Measurements from ENCODE around the gene RMND5A.
"Not testable (repeated sequence)": the region's sequence is repeated elsewhere in the genome, so short reads cannot be mapped to it uniquely, and the experiment has no call there.

DNA sequence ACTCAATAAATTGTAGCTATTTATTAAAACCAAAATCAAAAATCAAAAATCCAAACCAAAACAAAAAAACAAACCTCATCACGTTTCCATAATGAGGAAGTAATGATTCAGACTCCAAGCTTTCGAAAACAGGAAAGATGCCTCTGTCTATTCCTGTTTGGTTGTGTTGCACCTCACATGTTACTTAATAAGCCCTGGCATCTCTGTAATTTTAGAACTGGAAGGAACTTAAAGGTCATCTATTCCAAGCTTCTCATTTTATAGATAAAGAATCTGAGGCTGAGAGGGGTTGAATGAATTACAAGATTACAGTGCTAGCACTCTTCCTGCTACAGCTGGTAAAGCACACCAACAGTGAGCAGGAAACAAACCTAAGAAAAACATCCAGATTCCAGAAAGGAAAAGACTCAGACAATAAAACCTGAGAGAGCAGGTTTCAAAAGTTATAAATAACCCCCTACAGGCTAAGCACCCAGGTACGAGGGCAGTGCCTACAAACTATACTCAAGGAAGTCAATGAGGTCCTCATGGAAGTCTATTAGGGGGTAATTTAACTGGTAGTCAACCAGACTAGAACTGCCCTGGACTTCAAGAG, 5.4 kb upstream of the RMND5A start:
- TF ChIP-seq EZH2phosphoT487 (IDR thresholded peaks at IDR 0.05; ENCODE audit: low read depth, severe bottlenecking, unreplicated experiment); EZH2 (IDR thresholded peaks at IDR 0.05; ENCODE audit: borderline replicate concordance): not testable (repeated sequence)
